ENCODE results near the gene TLR1. TPM values are rescaled to one million over a fixed set of nuclear protein-coding genes. Genes with fewer than 3 reads are reported as not detected.

Gene TLR1
- total RNA-seq, 1 experiment from 2014 or later, result not detected

- Histone ChIP-seq H3K4me1 (ENCODE audit: insufficient read depth, low read length) (no peaks in the 10 kb centered on the region), H3K23ac (ENCODE audit: insufficient read length, low read depth, low read length) (no peak overlapping the region), H3K14ac (ENCODE audit: insufficient read depth, low read length) (no peak overlapping the region), H4K91ac (ENCODE audit: insufficient read length, low read depth, low read length) (no peak overlapping the region), H3K9me3 (ENCODE audit: control insufficient read depth, low read depth, low read length) (no peaks in the 10 kb centered on the region), H3K27ac (ENCODE audit: insufficient read length, low read depth, low read length) (no peak overlapping the region), H2BK120ac (ENCODE audit: low read depth, low read length, poor library complexity, severe bottlenecking) (no peak overlapping the region), H3K79me1 (ENCODE audit: insufficient read depth, low read depth, low read length, poor library complexity, severe bottlenecking) (no peaks in the 10 kb centered on the region), H2AK5ac (ENCODE audit: insufficient read length, low read length) (no peak overlapping the region), H3K4me2 (ENCODE audit: insufficient read depth, insufficient read length, low read length) (no peak overlapping the region), H3K56ac (ENCODE audit: insufficient read length, low read depth, low read length) (no peak overlapping the region), H2BK12ac (ENCODE audit: insufficient read length, low read depth, low read length) (no peak overlapping the region), H3K79me2 (ENCODE audit: insufficient read depth, low read length) (no peaks in the 10 kb centered on the region), H3K27me3 (ENCODE audit: insufficient read depth, low read length) (no peaks in the 10 kb centered on the region), H3K18ac (ENCODE audit: insufficient read length, low read depth, low read length) (no peak overlapping the region), H2BK5ac (ENCODE audit: insufficient read length, low read length) (no peak overlapping the region), H3K4ac (ENCODE audit: low read depth, low read length) (no peak overlapping the region), H2AFZ (ENCODE audit: low read length) (no peak overlapping the region), H3K9ac (ENCODE audit: extremely low read depth, insufficient read length, low read length) (no peak overlapping the region), H2BK15ac (ENCODE audit: low read depth, low read length) (no peak overlapping the region), H2BK20ac (ENCODE audit: low read depth, low read length, poor library complexity, severe bottlenecking) (no peak overlapping the region), H3T11ph (ENCODE audit: low read length) (no peak overlapping the region), H4K5ac (ENCODE audit: insufficient read length, low read depth, low read length) (no peak overlapping the region), H3K23me2 (ENCODE audit: insufficient read length, low read depth, low read length, poor library complexity, severe bottlenecking) (no peaks in the 10 kb centered on the region), H4K8ac (replicated peaks; ENCODE audit: insufficient read length, low read depth, low read length) (no peak overlapping the region), H4K20me1 (ENCODE audit: control insufficient read depth, insufficient read depth, insufficient read length) (no peaks in the 10 kb centered on the region)
- Mint-ChIP-seq H3K4me3 (no peak overlapping the region), H3K9me3 (peaks cover 3% of the 10 kb centered on the region in 2 experiments; a peak in 3 of 5 replicates), H3K4me1 (no peaks in the 10 kb centered on the region), H3K36me3 (ENCODE audit: insufficient read depth in 1 of 3, low read depth in 3 of 3) (no peaks in the 10 kb centered on the region), H3K27me3 (ENCODE audit: low read depth) (no peaks in the 10 kb centered on the region; the same call in none of the 2 replicates), H3K27ac (no peak overlapping the region)
- no peak for DNase-seq
- TF ChIP-seq CTCF (conservative IDR thresholded peaks at IDR 0.05), result no peak
- WGBS (ENCODE audit: extremely low coverage, insufficient read length, low lambda C conversion rate), result no CpG with 5 or more reads among the region's 4 CpGs
Measured at GRCh38 chr4:38781854-38782261, 22.7 kb downstream of the TLR1 start.
